HG02571 (cell line): Measurements from ENCODE around the gene ZNF292.
"Not testable (repeated sequence)": the region's sequence is repeated elsewhere in the genome, so short reads cannot be mapped to it uniquely, and the experiment has no call there.

Experiments
- ATAC-seq: cut with Tn5 transposase; IDR thresholded peaks from one replicate; pipeline ENCODE4 v1.9.1; 2021; ENCODE audit warnings: mild to moderate bottlenecking, moderate library complexity; ENCODE audit not compliant: unreplicated experiment

ZNF292 gene

DNA sequence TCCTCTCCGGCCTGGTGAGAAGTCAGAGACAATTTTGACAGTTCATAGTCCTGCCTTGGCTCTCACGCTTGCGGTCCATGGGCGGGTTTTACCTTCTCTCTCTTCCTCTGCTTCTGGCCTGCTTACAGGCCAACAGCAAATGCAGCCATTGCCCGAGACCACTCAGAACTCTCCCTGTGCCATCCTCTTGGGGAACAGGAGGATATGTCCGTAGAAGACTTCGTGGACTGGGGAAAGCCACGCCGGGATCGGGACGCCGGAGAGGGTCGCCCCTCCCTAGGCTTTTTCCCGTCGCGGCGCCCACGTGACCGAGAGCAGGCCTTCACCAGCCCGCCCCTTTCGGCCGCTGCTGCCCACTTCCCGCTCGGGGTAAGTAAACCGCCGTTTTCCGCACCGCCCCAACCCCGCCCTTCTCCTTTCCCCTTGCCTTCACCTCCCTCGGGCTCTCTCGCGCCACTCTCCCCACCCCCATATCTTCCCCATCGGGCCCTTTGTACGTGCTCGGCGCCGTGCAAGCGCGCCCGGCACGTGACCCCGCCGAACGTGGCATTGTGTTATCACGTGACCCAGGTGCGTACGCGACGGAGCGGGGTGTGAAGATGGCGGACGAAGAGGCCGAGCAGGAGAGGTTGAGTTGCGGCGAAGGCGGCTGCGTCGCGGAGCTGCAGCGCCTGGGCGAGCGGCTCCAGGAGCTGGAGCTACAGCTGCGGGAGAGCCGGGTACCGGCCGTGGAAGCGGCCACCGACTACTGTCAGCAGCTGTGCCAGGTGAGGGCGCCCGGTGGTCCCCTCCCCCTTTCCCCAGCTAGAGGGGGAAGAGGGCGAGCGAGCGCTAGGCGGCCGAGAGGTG, at the start of gene ZNF292:
Gene ZNF292 (plus strand): TSS at position 573 of the 849 bp plus-strand sequence. CDS start 27 bp downstream, at position 600.
- ATAC-seq: peak; percentile 77

- no peak for ATAC-seq
Observed at GRCh38 chr6:87105823-87106222, 49.5 kb upstream of the ZNF292 start.

GRCh38 chr6:87110636-87111035, 44.7 kb upstream of the ZNF292 start:
- ATAC-seq: no peak

DNA sequence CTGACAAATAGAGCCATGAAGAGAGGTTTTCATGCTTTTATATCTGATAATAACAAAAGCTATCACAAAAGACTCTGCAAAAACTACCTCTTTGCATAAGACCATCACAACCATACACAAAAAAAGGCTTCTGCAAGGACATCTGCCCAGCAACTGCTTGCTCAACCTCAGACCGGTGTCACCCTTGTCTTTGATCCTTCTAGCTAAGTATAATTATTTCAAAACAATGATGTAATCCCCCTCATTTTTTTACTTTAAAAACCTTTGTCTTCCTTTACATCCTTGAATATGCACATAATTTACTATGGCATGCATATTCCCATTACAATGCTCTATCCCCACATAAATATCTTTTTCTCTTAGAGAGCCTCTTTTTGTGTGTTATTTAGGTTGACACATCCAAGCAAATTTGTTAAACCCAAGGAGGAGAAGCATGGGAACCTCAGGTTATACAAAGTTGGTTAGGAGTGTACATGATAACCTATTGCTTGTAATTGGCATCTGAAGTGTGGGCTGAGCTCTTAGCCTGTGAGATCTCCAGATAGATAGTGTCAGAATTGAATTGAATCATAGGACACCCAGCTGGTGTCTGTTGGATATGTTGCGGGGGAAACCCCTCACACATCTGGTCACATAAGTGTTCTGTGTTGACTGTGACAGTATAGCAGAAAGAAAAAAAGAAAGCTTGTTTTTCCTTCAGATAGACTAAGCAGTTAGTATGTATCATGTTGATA, 39.8 kb upstream of the ZNF292 start:
- peak; percentile 92 for ATAC-seq

DNA sequence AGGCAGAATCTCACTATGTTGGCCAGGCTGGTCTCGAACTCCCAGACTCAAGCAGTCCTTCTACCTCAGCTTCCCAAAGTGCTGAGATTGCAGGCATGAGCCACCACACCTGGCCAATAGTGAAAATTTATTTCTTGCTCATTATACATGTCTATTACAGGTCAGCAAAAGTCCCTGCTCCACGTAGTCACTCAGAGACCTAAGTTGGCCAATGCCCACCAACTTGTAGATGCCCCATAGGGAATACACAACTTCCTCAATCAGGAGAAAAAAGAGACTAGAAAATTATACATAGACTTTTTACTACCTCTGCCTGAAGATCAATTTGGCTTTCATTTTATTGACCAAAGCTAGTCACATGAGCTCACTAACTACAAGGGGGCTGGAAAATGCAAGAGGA, 38.4 kb upstream of the ZNF292 start:
- ATAC-seq: no peak

DNA sequence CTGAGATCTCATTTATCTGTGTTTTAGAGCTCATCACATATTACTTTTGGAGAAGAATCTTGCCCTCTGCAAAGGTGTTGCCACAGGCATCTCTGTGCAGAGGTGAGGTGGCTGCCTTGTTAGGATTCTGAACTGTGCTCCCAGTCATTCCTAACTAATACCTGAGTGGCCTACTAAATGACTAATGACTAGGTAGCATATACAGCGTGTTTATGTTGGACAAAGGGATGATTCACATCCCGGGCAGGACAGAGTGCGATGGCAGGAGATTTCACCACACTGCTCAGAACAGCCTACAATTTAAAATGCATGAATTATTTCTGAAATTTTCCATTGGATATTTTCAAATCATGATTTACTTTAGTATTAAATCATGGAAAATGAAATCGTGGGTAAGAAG, 37.3 kb upstream of the ZNF292 start:
- no peak for ATAC-seq

- no peak for ATAC-seq
Observed at GRCh38 chr6:87122477-87122876, 32.9 kb upstream of the ZNF292 start.

- no peak for ATAC-seq
Observed at GRCh38 chr6:87124074-87124473, 31.3 kb upstream of the ZNF292 start.

GRCh38 chr6:87126501-87126900, 28.9 kb upstream of the ZNF292 start:
- ATAC-seq: no peak

DNA sequence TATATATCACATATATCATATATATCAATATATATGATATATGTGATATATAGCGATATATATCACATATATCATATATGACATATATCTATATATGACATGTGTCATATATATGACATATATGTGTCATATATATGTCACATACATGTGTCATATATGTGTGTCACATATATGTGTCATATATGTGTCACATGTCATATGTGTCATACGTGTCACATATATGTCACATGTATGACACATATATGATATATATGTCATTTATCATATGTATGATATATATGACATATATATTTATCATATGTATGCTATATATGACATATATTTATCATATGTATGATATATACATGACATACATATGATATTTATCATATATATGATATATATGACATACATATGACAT, 27.6 kb upstream of the ZNF292 start:
- no peak for ATAC-seq

GRCh38 chr6:87136963-87137362, 18.4 kb upstream of the ZNF292 start:
- no peak for ATAC-seq

DNA sequence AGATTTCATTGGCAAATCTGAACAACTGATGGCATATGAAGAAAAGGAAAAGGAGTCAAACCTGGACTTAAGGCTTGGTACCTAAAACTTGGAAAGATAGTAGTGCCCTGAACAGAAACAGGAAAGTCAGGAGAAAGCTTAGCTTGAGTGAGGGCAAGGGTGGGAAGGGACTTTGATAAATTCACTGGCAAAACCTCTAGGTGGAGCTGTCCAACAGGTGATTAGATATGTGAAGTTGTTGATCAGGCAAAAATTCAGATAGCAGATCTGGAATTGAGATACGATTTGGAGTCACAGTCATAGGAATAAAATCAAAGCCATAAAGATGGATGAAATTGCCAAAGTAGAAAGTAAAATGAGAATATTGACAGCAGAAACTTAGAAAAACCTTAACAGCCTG, 16.1 kb upstream of the ZNF292 start:
- ATAC-seq: peak; percentile 53

GRCh38 chr6:87139927-87140326, 15.4 kb upstream of the ZNF292 start:
- not testable (repeated sequence) for ATAC-seq

GRCh38 chr6:87146363-87146762, 9.0 kb upstream of the ZNF292 start:
- ATAC-seq: peak; percentile 74

DNA sequence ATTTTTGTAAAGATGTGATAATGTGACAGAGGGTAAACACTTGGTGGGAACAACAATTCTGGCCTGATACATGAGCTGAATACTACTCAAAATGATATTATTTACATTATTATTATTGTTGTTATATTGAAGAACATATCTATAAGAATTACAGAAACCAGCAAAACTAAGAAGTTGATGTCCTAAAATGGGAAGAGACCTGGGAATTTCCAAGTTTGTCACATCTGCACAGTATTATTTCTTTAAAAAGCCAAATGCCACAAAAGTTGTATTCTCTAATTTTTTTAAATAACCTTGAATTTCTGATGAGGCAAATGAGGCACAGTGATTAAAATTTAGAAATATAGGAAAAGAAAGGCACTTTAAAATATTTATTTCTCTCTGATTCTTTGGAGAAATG, 5.0 kb upstream of the ZNF292 start:
- no peak for ATAC-seq

DNA sequence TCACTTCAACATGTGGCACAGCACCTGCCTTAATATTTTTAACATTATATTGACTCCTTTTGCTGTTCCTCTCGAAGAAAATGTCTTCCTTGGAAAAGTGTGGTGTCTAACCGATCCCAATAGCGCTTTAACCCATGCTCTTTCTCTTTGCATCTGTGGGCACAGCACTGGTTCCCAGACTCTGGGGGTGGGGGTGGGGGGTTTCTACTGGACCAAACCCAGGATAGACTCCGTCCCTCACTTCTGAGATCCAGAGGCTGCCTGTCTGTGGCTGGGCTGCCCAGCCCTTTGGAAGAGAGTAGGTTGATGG, 3.9 kb upstream of the ZNF292 start:
- no peak for ATAC-seq

DNA sequence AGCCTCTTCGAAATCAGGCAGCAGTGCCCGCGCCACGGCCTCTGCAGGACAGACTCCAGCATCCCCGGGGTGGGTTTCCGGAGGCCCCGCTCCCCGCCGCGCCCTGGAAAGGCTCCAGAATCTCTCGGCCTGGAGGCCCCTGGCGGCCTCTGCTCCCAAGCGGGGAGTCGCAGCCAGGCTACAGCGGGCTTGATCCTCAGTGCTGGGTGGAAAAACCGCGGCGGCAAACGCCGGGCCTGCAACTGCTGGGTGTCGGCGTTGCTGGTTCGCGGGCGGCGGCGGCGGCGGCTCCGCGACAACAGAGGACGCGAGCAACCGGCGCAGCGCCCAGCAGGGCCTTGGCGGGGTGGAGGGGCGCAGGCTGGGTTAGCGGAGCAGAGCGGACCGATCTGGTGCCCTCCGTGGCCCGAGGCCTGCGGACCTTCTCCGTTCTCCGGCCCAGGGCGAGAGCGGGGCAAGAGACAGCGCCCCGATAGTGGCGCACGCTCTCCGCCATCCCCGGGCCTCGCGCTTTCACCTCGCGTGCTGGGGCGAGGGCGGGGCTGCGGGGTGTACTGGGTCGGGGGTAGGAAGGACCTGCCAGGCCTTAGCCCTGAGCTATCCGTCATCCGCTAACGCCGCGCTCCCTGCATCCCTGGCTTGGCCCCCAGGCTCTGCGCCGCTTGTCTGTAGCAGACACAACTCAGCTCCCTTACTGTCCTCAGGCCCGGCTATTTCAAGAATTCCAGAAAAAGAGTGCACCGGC, 3.4 kb upstream of the ZNF292 start:
- peak; percentile 32 for ATAC-seq

DNA sequence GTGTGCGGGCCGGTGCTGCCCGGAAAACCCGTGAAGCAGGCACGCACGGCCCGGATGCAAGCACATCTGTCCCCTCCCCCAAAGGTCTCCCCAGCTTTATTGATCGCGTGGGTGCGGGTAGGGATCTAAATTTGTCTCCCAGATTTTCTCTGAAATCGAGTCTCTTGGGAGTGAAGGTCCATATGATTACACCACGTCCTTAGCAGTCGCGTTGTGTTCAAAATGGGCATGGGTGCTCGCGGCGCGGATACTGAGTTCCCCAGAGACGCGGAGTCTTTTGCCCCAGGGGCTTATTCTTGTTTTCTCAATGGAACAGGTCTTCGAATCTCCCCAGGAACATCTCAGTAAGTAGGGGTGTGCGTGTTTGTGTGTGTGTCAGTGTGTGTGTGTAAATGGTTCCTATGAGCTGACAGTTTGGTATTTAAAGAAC, 2.8 kb upstream of the ZNF292 start:
- no peak for ATAC-seq

GRCh38 chr6:87154641-87154992, 748 bp upstream of the ZNF292 start:
- no peak for ATAC-seq

DNA sequence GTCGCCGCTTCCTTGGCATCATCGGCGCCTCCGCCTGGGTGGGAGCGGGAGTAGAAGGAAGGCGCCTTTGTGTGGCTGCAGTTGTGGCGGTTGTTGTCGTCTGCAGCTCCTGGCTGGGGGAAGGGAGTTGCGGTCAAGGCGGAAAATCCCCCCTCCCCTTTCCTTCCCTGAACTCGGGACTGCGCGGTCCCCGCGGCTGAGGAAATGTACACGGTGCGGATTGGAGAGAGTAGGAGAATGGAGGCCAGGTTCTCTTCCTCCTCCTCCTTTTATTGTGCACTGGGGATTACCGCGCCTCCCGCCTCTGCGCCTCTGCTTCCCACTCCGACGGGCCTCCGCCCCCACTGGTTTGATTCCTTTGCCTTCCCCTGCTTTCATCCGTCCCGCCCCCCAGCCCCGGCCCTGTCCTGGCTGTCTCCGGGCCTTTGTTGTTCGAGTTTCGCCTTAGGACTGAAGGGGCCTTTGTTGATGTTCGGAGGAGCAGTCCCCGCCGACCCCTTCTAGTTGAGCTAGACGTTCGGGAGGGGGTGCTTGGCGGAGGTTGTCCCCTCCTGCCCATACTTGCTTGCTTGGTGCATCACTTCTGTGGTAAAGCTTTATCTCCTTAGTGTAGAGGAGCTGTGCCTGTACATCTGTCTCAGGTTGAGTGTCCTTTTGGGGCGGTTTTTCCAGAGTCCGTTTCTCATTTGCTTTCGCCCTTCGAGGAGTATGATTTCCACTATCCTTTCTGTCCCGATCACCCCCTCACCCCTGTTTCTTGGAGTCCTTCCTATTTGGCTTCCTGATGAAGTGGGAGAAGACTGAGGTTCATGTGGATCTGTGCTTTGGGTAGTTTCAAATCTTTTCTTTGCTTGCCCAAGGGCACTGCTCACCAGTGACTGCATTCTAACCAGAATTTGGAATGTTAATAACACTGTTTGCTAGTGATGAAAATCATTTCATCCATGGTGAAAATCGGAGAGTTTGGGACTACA, 764 bp downstream of the ZNF292 start:
- ATAC-seq: peak; percentile 0

DNA sequence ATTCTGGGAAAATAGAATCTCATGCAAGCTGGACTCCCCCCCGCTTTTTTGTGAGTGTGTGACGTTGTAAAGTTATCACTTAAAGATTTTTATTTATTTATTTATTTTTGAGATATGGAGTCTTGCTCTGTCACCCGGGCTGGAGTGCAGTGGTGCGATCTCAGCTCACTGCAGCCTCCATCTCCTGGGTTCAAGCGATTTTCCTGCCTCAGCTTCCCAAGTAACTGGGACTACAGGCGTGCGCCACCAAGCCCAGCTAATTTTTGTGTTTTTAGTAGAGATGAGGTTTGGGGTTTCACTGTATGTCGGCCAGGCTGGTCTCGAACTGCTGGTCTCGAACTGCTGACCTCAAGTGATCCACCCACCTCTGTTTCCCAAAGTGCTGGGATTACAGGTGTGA, 2.2 kb downstream of the ZNF292 start:
- not testable (repeated sequence) for ATAC-seq
